ENCODE data around the gene TCEA2. TPM values are rescaled to one million over a fixed set of nuclear protein-coding genes. Genes with fewer than 3 reads are reported as not detected.

TCEA2 gene
- total RNA-seq, 1 donor from 2014 or later = 40.2 TPM

- no peak for ATAC-seq
- Histone ChIP-seq H3K36me3 (peaks cover 77% of the 10 kb centered on the region), H3K27ac (no peak overlapping the region)
Measured at GRCh38 chr20:64024141-64024990, 38.6 kb upstream of the TCEA2 start.

GRCh38 chr20:64025101-64025825 lies 37.7 kb upstream of the TCEA2 start:
- peaks cover 82% of the 10 kb centered on the region for H3K36me3 ChIP-seq
- H3K4me3 ChIP-seq = no peak overlapping the region
- DNase-seq (no peak), ATAC-seq (no peak)
- no peaks in the 10 kb centered on the region for H3K27me3 ChIP-seq
- H3K4me1 ChIP-seq = no peaks in the 10 kb centered on the region
- TF ChIP-seq CTCF (IDR thresholded peaks at IDR 0.05) = no peak
- intact Hi-C loops (cut with DNase I) = no loop called here
- H3K9me3 ChIP-seq = no peaks in the 10 kb centered on the region
- H3K27ac ChIP-seq = no peak overlapping the region

More at GRCh38 chr20:64024141-64024990, 38.6 kb upstream of the TCEA2 start:
- TF ChIP-seq CTCF (IDR thresholded peaks at IDR 0.05) = no peak
- no peak overlapping the region for H3K4me3 ChIP-seq
- intact Hi-C loops (cut with DNase I) = no loop called here
- no peaks in the 10 kb centered on the region for H3K4me1 ChIP-seq
- no peaks in the 10 kb centered on the region for H3K9me3 ChIP-seq
- no peak for DNase-seq
- no peaks in the 10 kb centered on the region for H3K27me3 ChIP-seq

- no peak for DNase-seq
- peaks cover 89% of the 10 kb centered on the region for H3K36me3 ChIP-seq
Measured at GRCh38 chr20:64025826-64026412, 37.1 kb upstream of the TCEA2 start.

GRCh38 chr20:64027981-64028685 lies 34.9 kb upstream of the TCEA2 start:
- Histone ChIP-seq H3K27ac (no peak overlapping the region), H3K4me3 (no peak overlapping the region), H3K9me3 (no peaks in the 10 kb centered on the region), H3K4me1 (no peaks in the 10 kb centered on the region), H3K36me3 (peaks cover 97% of the 10 kb centered on the region), H3K27me3 (no peaks in the 10 kb centered on the region)
- intact Hi-C loops (cut with DNase I) = no loop called here
- TF ChIP-seq CTCF (IDR thresholded peaks at IDR 0.05) = no peak
- ATAC-seq (no peak), DNase-seq (no peak)

More at GRCh38 chr20:64025826-64026412, 37.1 kb upstream of the TCEA2 start:
- intact Hi-C loops (cut with DNase I) = no loop called here
- H3K4me1 ChIP-seq = no peaks in the 10 kb centered on the region
- no peak overlapping the region for H3K27ac ChIP-seq
- no peak for ATAC-seq
- no peaks in the 10 kb centered on the region for H3K27me3 ChIP-seq
- H3K4me3 ChIP-seq = no peak overlapping the region
- no peaks in the 10 kb centered on the region for H3K9me3 ChIP-seq
- no peak for TF ChIP-seq CTCF (IDR thresholded peaks at IDR 0.05)

GRCh38 chr20:64029293-64030117 lies 33.5 kb upstream of the TCEA2 start:
- no peak overlapping the region for H3K4me3 ChIP-seq
- DNase-seq (no peak), ATAC-seq (no peak)
- no peaks in the 10 kb centered on the region for H3K9me3 ChIP-seq
- no peak overlapping the region for H3K27ac ChIP-seq
- H3K4me1 ChIP-seq = no peaks in the 10 kb centered on the region
- H3K27me3 ChIP-seq = no peaks in the 10 kb centered on the region
- peaks cover 92% of the 10 kb centered on the region for H3K36me3 ChIP-seq
- TF ChIP-seq CTCF (IDR thresholded peaks at IDR 0.05) = no peak
- intact Hi-C loops (cut with DNase I) = no loop called here
